Panc1 (cell line): ENCODE measurements around the gene IER3. TPM values are rescaled to one million over a fixed set of nuclear protein-coding genes. Genes with fewer than 3 reads are reported as not detected.

Source experiments
- ATAC-seq: fragments of 200-7000 bp; cut with Tn5 transposase; 2 replicates; pipeline ENCODE4 v1.9.1; 2020; ENCODE audit warnings: mild to moderate bottlenecking, moderate library complexity
- BruUV-seq: library from RNA; stranded (reverse); fragments of 400-500 nt; replicated peaks from 2 replicates; lab custom pipeline; 2021; lab: Mats Ljungman, UMichigan
- CTCF ChIA-PET: fragments of 300-600 bp; sonication (Branson Sonifier 250); formaldehyde crosslinking; loops from one replicate; lab custom pipeline; 2022; ENCODE audit warnings: antibody characterized with exemption; lab: Charles Lee
- POLR2A ChIA-PET: fragments of 300-600 bp; sonication (Branson Sonifier 250); formaldehyde crosslinking; loops from one replicate; lab custom pipeline; 2022; ENCODE audit warnings: antibody characterized with exemption; lab: Charles Lee
- DNase-seq: peaks from one replicate; pipeline ENCODE4 v3.0.0-alpha.2; 2010; ENCODE audit warnings: low read depth, low spot score
- H3K27ac ChIP-seq: 2 replicates; pipeline ENCODE4 v1.5.1; 2011; ENCODE audit warnings: mild to moderate bottlenecking, low read length, inconsistent platforms
- H3K27me3 ChIP-seq: fragments of 200-500 bp; sonication (Bioruptor generic); 2 replicates; pipeline ENCODE4 v1.6.0; 2014; ENCODE audit warnings: low read length, inconsistent platforms; ENCODE audit not compliant: control insufficient read depth, insufficient read depth
- H3K36me3 ChIP-seq: fragments of 200-500 bp; sonication (Bioruptor generic); 2 replicates; pipeline ENCODE4 v1.5.1; 2014; ENCODE audit warnings: inconsistent platforms, mild to moderate bottlenecking, low read length, moderate library complexity; ENCODE audit not compliant: control insufficient read depth, insufficient read depth
- H3K4me1 ChIP-seq: 2 replicates; pipeline ENCODE4 v1.5.1; 2011; ENCODE audit warnings: inconsistent platforms, mild to moderate bottlenecking, low read length, moderate library complexity; ENCODE audit not compliant: control insufficient read depth, insufficient read depth
- H3K4me3 ChIP-seq, 2 experiments: 2 replicates each; pipeline ENCODE4 v1.5.1; 2011 to 2012; ENCODE audit warnings: low read depth in 2 of 2, low read length in 2 of 2, mild to moderate bottlenecking in 2 of 2, inconsistent platforms in 1 of 2, moderate library complexity in 1 of 2
- H3K9me3 ChIP-seq: fragments of 200-500 bp; sonication (Bioruptor generic); 2 replicates; pipeline ENCODE4 v1.5.1; 2014; ENCODE audit warnings: low read depth, mild to moderate bottlenecking, inconsistent platforms, low read length, moderate library complexity; ENCODE audit not compliant: control insufficient read depth, insufficient read depth
- CTCF ChIP-seq: fragments of 450-650 bp; IDR thresholded peaks from 2 replicates; pipeline ENCODE4 v1.5.1; 2017; ENCODE audit warnings: mild to moderate bottlenecking
- POLR2AphosphoS5 ChIP-seq: IDR thresholded peaks from 2 replicates; pipeline ENCODE4 v1.6.1; 2012; ENCODE audit warnings: mild to moderate bottlenecking, low read depth, low read length, moderate library complexity
- SIN3A ChIP-seq: IDR thresholded peaks from 2 replicates; pipeline ENCODE4 v1.6.1; 2012; ENCODE audit warnings: low read depth, mild to moderate bottlenecking, low read length, moderate library complexity, borderline replicate concordance; ENCODE audit not compliant: insufficient read depth
- TCF7L2 ChIP-seq: IDR thresholded peaks from 2 replicates; pipeline ENCODE4 v1.6.1; 2011; ENCODE audit warnings: mild to moderate bottlenecking, low read depth, low read length, inconsistent platforms
- in situ Hi-C: cut with HindIII; loops from 2 replicates; pipeline ENCODE4 v1.10.0; 2016; ENCODE audit warnings: low sequenced_read_pairs, low pct_unique_long_range_greater_than_20kb
- intact Hi-C: fragments of 100-400 bp; cut with micrococcal nuclease; formaldehyde crosslinking; loops from one replicate; pipeline ENCODE4 v1.10.0; 2022; ENCODE audit not compliant: unreplicated experiment
- total RNA-seq: library from RNA; stranded (reverse); gene quantifications from one replicate; pipeline ENCODE4 v1.2.1, GENCODE V29; 2021; ENCODE audit not compliant: unreplicated experiment
- TF ChIP-seq, protein P1 (sequence below), 2 experiments: IDR thresholded peaks; 2 replicates each; pipeline ENCODE4 v1.6.1; 2011 to 2012; ENCODE audit warnings: low read depth in 2 of 2, control low read depth in 1 of 2, low read length in 1 of 2, mild to moderate bottlenecking in 1 of 2, moderate library complexity in 1 of 2; ENCODE audit not compliant: insufficient read depth in 1 of 2

The IER3 gene
- total RNA-seq, 1 experiment from 2014 or later = 106 TPM

GRCh38 chr6:30776390-30777154 is 32.2 kb upstream of the IER3 start:
- DNase-seq = no peak
- in situ Hi-C loops (no loop called here), intact Hi-C loops (no loop called here)
- ATAC-seq = no peak
- ChIA-PET CTCF (interaction anchor here (0.6 kb wide), 1 partner anchor 104 kb away, joined by 3 read pairs; no protein-coding TSS in a partner anchor), POLR2A (no interaction called here)
- H3K4me3 ChIP-seq = no peak overlapping the region
- H3K27me3 ChIP-seq = no peaks in the 10 kb centered on the region
- no peaks in the 10 kb centered on the region for H3K36me3 ChIP-seq
- no TSS peak for BruUV-seq
- peak overlapping the region; percentile 78 for H3K27ac ChIP-seq
- H3K4me1 ChIP-seq = peaks cover 44% of the 10 kb centered on the region
- no peaks in the 10 kb centered on the region for H3K9me3 ChIP-seq
- TF ChIP-seq TCF7L2 (no peak), POLR2AphosphoS5 (no peak), SIN3A (no peak), CTCF (no peak)
- TF ChIP-seq, protein P1, sequence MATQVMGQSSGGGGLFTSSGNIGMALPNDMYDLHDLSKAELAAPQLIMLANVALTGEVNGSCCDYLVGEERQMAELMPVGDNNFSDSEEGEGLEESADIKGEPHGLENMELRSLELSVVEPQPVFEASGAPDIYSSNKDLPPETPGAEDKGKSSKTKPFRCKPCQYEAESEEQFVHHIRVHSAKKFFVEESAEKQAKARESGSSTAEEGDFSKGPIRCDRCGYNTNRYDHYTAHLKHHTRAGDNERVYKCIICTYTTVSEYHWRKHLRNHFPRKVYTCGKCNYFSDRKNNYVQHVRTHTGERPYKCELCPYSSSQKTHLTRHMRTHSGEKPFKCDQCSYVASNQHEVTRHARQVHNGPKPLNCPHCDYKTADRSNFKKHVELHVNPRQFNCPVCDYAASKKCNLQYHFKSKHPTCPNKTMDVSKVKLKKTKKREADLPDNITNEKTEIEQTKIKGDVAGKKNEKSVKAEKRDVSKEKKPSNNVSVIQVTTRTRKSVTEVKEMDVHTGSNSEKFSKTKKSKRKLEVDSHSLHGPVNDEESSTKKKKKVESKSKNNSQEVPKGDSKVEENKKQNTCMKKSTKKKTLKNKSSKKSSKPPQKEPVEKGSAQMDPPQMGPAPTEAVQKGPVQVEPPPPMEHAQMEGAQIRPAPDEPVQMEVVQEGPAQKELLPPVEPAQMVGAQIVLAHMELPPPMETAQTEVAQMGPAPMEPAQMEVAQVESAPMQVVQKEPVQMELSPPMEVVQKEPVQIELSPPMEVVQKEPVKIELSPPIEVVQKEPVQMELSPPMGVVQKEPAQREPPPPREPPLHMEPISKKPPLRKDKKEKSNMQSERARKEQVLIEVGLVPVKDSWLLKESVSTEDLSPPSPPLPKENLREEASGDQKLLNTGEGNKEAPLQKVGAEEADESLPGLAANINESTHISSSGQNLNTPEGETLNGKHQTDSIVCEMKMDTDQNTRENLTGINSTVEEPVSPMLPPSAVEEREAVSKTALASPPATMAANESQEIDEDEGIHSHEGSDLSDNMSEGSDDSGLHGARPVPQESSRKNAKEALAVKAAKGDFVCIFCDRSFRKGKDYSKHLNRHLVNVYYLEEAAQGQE (IDR thresholded peaks at IDR 0.05; ENCODE audit: insufficient read depth in 1 of 2, low read depth in 2 of 2, low read length in 1 of 2) = no peak

- CTCF ChIA-PET = interaction anchor here (0.5 to 0.6 kb wide), 2 partner anchors 15 to 51 kb away, joined by 3 read pairs; no protein-coding TSS in a partner anchor
- H3K4me3 ChIP-seq = no peak overlapping the region
- intact Hi-C loops = no loop called here
Observed at GRCh38 chr6:30775104-30775503, 30.8 kb upstream of the IER3 start.

More at GRCh38 chr6:30775104-30775503, 30.8 kb upstream of the IER3 start:
- Histone ChIP-seq H3K9me3 (no peaks in the 10 kb centered on the region), H3K4me1 (peaks cover 34% of the 10 kb centered on the region), H3K36me3 (no peaks in the 10 kb centered on the region), H3K27ac (peak overlapping the region; percentile 14; the same call in 1 of the 2 replicates), H3K27me3 (no peaks in the 10 kb centered on the region)
- TF ChIP-seq, protein P1 (IDR thresholded peaks at IDR 0.05; ENCODE audit: insufficient read depth in 1 of 2, low read depth in 2 of 2, low read length in 1 of 2) = no peak
- TF ChIP-seq POLR2AphosphoS5 (no peak), CTCF (no peak), TCF7L2 (no peak), SIN3A (no peak)
- ATAC-seq (no peak), DNase-seq (no peak)
- in situ Hi-C loops = no loop called here
- no TSS peak for BruUV-seq
- POLR2A ChIA-PET = interaction anchor here (0.6 to 0.7 kb wide), 2 partner anchors 13 to 28 kb away, joined by 4 to 5 read pairs; no protein-coding TSS in a partner anchor
